Liver (tissue), 9 donors: Measurements from ENCODE around the gene TRAPPC6A. TPM values are rescaled to one million over a fixed set of nuclear protein-coding genes. Genes with fewer than 3 reads are reported as not detected.
A peak's percentile ranks its signal among the peaks of the same experiment; 100 is the strongest.

Experiments used
- DNase-seq: peaks from one replicate; pipeline ENCODE4 v3.0.0-alpha.2; 2017; ENCODE audit warnings: low spot score
- H3K27ac ChIP-seq, 2 donors: one replicate each; pipeline ENCODE4 v1.7.0; 2013; ENCODE audit warnings: inconsistent platforms in 2 of 2, low read length in 2 of 2, control low read depth in 1 of 2, low read depth in 1 of 2, mild to moderate bottlenecking in 1 of 2
- H3K27me3 ChIP-seq, 4 donors: one replicate each; pipeline versions ENCODE4 v1.6.1 to v1.7.0; 2013; ENCODE audit warnings: low read length in 3 of 4, inconsistent platforms in 1 of 4, mild to moderate bottlenecking in 1 of 4, moderate library complexity in 1 of 4; ENCODE audit not compliant: control insufficient read depth in 4 of 4, insufficient read depth in 4 of 4
- H3K36me3 ChIP-seq, 4 donors: one replicate each; pipeline versions ENCODE4 v1.6.1 to v1.7.0; 2013; ENCODE audit warnings: low read length in 3 of 4, mild to moderate bottlenecking in 3 of 4, low read depth in 1 of 4, moderate library complexity in 1 of 4; ENCODE audit not compliant: control insufficient read depth in 4 of 4, insufficient read depth in 3 of 4
- H3K4me1 ChIP-seq, 4 donors: one replicate each; pipeline versions ENCODE4 v1.6.1 to v1.7.0; 2013; ENCODE audit warnings: low read length in 3 of 4, mild to moderate bottlenecking in 3 of 4, moderate library complexity in 1 of 4; ENCODE audit not compliant: control insufficient read depth in 4 of 4, insufficient read depth in 4 of 4
- H3K4me3 ChIP-seq, 3 donors: one replicate each; pipeline versions ENCODE4 v1.6.1 to v1.7.0; 2013; ENCODE audit warnings: low read length in 3 of 3, control low read depth in 1 of 3, low read depth in 1 of 3, mild to moderate bottlenecking in 1 of 3
- H3K9ac ChIP-seq, 2 donors: one replicate each; pipeline ENCODE4 v1.7.0; 2013; ENCODE audit warnings: low read length in 2 of 2, mild to moderate bottlenecking in 2 of 2, moderate library complexity in 2 of 2, control low read depth in 1 of 2, low read depth in 1 of 2
- H3K9me3 ChIP-seq, 4 donors: one replicate each; pipeline versions ENCODE4 v1.6.1 to v1.7.0; 2013; ENCODE audit warnings: low read length in 3 of 4; ENCODE audit not compliant: control insufficient read depth in 4 of 4
- ATF3 ChIP-seq: IDR thresholded peaks from 2 replicates; pipeline ENCODE4 v1.6.1; 2016; ENCODE audit warnings: antibody characterized with exemption
- CTCF ChIP-seq: fragments of 150-350 bp; IDR thresholded peaks from 2 replicates; pipeline ENCODE4 v1.5.1; 2017; ENCODE audit warnings: improper control_type of control experiment, low read depth, low read length; ENCODE audit not compliant: missing input control
- EGR1 ChIP-seq, 2 donors: IDR thresholded peaks; 2 replicates each; pipeline ENCODE4 v1.6.1; 2016 to 2018; ENCODE audit warnings: antibody characterized with exemption in 2 of 2, low read depth in 2 of 2
- FOXA1 ChIP-seq: IDR thresholded peaks from 2 replicates; pipeline ENCODE4 v1.6.1; 2016; ENCODE audit warnings: antibody characterized with exemption
- FOXA2 ChIP-seq: IDR thresholded peaks from 2 replicates; pipeline ENCODE4 v1.6.1; 2016; ENCODE audit warnings: antibody characterized with exemption
- GABPA ChIP-seq, 2 donors: IDR thresholded peaks in 1 of 2; conservative IDR thresholded peaks in 1 of 2; 2 replicates each; pipeline ENCODE4 v1.6.1; 2016; ENCODE audit warnings: antibody characterized with exemption in 2 of 2, mild to moderate bottlenecking in 1 of 2, moderate library complexity in 1 of 2
- HNF4A ChIP-seq, 2 donors: conservative IDR thresholded peaks; 2 replicates each; pipeline ENCODE4 v1.6.1; 2016; ENCODE audit warnings: antibody characterized with exemption in 2 of 2, mild to moderate bottlenecking in 2 of 2
- HNF4G ChIP-seq: IDR thresholded peaks from 2 replicates; pipeline ENCODE4 v1.6.1; 2016; ENCODE audit warnings: antibody characterized with exemption
- JUND ChIP-seq, 2 donors: IDR thresholded peaks; 2 replicates each; pipeline ENCODE4 v1.6.1; 2016; ENCODE audit warnings: antibody characterized with exemption in 2 of 2
- MAX ChIP-seq: IDR thresholded peaks from 2 replicates; pipeline ENCODE4 v1.6.1; 2016; ENCODE audit warnings: antibody characterized with exemption
- NR2F2 ChIP-seq: IDR thresholded peaks from 2 replicates; pipeline ENCODE4 v1.6.1; 2016; ENCODE audit warnings: antibody characterized with exemption
- RAD21 ChIP-seq, 2 donors: IDR thresholded peaks; 2 replicates each; pipeline ENCODE4 v1.6.1; 2016; ENCODE audit warnings: antibody characterized with exemption in 2 of 2, mild to moderate bottlenecking in 2 of 2
- REST ChIP-seq: IDR thresholded peaks from 2 replicates; pipeline ENCODE4 v1.6.1; 2016; ENCODE audit warnings: antibody characterized with exemption, mild to moderate bottlenecking
- RXRA ChIP-seq, 2 donors: IDR thresholded peaks; 2 replicates each; pipeline ENCODE4 v1.6.1; 2017 to 2018; ENCODE audit warnings: antibody characterized with exemption in 2 of 2, mild to moderate bottlenecking in 1 of 2
- SP1 ChIP-seq: IDR thresholded peaks from 2 replicates; pipeline ENCODE4 v1.6.1; 2018; ENCODE audit warnings: antibody characterized with exemption, mild to moderate bottlenecking
- TAF1 ChIP-seq: conservative IDR thresholded peaks from 2 replicates; pipeline ENCODE4 v1.6.1; 2016; ENCODE audit warnings: antibody characterized with exemption, mild to moderate bottlenecking
- YY1 ChIP-seq: IDR thresholded peaks from 2 replicates; pipeline ENCODE4 v1.6.1; 2016; ENCODE audit warnings: antibody characterized with exemption, mild to moderate bottlenecking
- ZBTB33 ChIP-seq: IDR thresholded peaks from 2 replicates; pipeline ENCODE4 v1.6.1; 2016; ENCODE audit warnings: antibody characterized with exemption
- WGBS: extraction: QIAGEN DNeasy Blood & Tissue Kit; methylation state at CpG from one replicate; pipeline ENCODE4 v1.1.7; 2013; 5-methylcytosine and 5-hydroxymethylcytosine counted together
- polyA plus RNA-seq, 2 donors: library from polyadenylated mRNA; stranded (reverse) in 1 of 2; unstranded in 1 of 2; fragments of 200-250 nt in 1 of 2; fragments of >200 nt in 1 of 2; fragmentation: Nextera tagmentation in 1 of 2; extraction: Ambion mirVana in 1 of 2; gene quantifications; one replicate each; pipeline versions ENCODE4 v1.2.1 to v1.2.3, GENCODE V29; 2013 to 2015
- total RNA-seq, 2 donors: library from RNA; depleted of rRNA; stranded (reverse); fragments of >200 nt; gene quantifications; one replicate each; pipeline ENCODE4 v1.2.3, GENCODE V29; 2014
- donor health status: healthy.
- donor health status: healthy.
- donor health status: healthy.
- donor health status: healthy.
- donor health status: healthy.

Gene TRAPPC6A
- total and polyA plus RNA-seq, 4 donors, result 14.8 to 52.2 (median 28.6) TPM

GRCh38 chr19:45215391-45216191 lies 37.6 kb upstream of the TRAPPC6A start:
- WGBS, result 21% methylated on average over 35 of the region's 35 CpGs
- peaks cover 0 to 3% (median 0%) of the 10 kb centered on the region in 4 donors for H3K27me3 ChIP-seq
- TF ChIP-seq NR2F2 (peak; percentile 25), CTCF (no peak)
- peaks cover 3 to 9% (median 5%) of the 10 kb centered on the region in 4 donors for H3K4me1 ChIP-seq
- DNase-seq, result no peak
- H3K9ac ChIP-seq, result no peak overlapping the region
- H3K4me3 ChIP-seq, result no peak overlapping the region
- H3K36me3 ChIP-seq, result no peaks in the 10 kb centered on the region
- H3K9me3 ChIP-seq, result no peaks in the 10 kb centered on the region
- no peak overlapping the region for H3K27ac ChIP-seq

- DNase-seq, result no peak
- Histone ChIP-seq H3K27ac (no peak overlapping the region), H3K4me1 (peaks cover 3 to 7% (median 5%) of the 10 kb centered on the region in 4 donors), H3K9me3 (no peaks in the 10 kb centered on the region), H3K36me3 (no peaks in the 10 kb centered on the region), H3K9ac (no peak overlapping the region), H3K27me3 (peaks cover 0 to 3% (median 0%) of the 10 kb centered on the region in 4 donors), H3K4me3 (no peak overlapping the region)
- 80% methylated on average over 23 of the region's 23 CpGs for WGBS
- TF ChIP-seq GABPA (IDR thresholded peaks at IDR 0.05 in 1 of 2, conservative IDR thresholded peaks at IDR 0.05 in 1 of 2) (no peak), FOXA1 (no peak), NR2F2 (no peak), SP1 (no peak), MAX (no peak), CTCF (no peak), REST (no peak), EGR1 (IDR thresholded peaks at IDR 0.05; ENCODE audit: low read depth in 2 of 2) (no peak), RAD21 (IDR thresholded peaks at IDR 0.05) (no peak), YY1 (no peak), FOXA2 (no peak), ATF3 (no peak), JUND (IDR thresholded peaks at IDR 0.05) (no peak), ZBTB33 (no peak), RXRA (IDR thresholded peaks at IDR 0.05) (no peak), HNF4A (conservative IDR thresholded peaks at IDR 0.05) (no peak), HNF4G (no peak), TAF1 (no peak)
Measured at GRCh38 chr19:45213031-45213430, 35.0 kb upstream of the TRAPPC6A start.
